Left cardiac atrium (tissue), 4 donors: ENCODE measurements around the gene ANKRD44. TPM values are rescaled to one million over a fixed set of nuclear protein-coding genes. Genes with fewer than 3 reads are reported as not detected.
A peak's percentile ranks its signal among the peaks of the same experiment; 100 is the strongest.
"Not testable (repeated sequence)": the region's sequence is repeated elsewhere in the genome, so short reads cannot be mapped to it uniquely, and the experiment has no call there.

Experiments used
- ATAC-seq, 2 donors: fragments of 200-7000 bp; cut with Tn5 transposase; one replicate each; pipeline ENCODE4 v1.9.1; 2020; ENCODE audit warnings: mild to moderate bottlenecking in 2 of 2, moderate library complexity in 2 of 2
- DNase-seq: peaks from one replicate; pipeline ENCODE4 v3.0.0-alpha.2; 2020
- intact Hi-C, 2 donors: fragments of 100-400 bp; cut with DNase I; formaldehyde crosslinking; loops; one replicate each; pipeline versions ENCODE4 v1.14.1 to v1.15.1; 2022 to 2023
- total RNA-seq, 2 donors: library from RNA; stranded (reverse); fragmentation: NEBNext Ultra II Directional; extraction: Animal tissue kit (Norgen Biotek cat#: 25700); gene quantifications; one replicate each; pipeline ENCODE4 v1.2.1, GENCODE V29; 2021
- donor health status: DM: no; HTN: yes; CAD: no.
- donor health status: DM: no; HTN: yes; CAD: no; lungs with severe emphysema.
- donor health status: DM: yes; HTN: yes; CAD: no.
- donor health status: Dilated cardiomyopathy.

ANKRD44 gene
- total RNA-seq, 2 donors from 2014 or later, result 10.2 to 16.8 TPM

DNA sequence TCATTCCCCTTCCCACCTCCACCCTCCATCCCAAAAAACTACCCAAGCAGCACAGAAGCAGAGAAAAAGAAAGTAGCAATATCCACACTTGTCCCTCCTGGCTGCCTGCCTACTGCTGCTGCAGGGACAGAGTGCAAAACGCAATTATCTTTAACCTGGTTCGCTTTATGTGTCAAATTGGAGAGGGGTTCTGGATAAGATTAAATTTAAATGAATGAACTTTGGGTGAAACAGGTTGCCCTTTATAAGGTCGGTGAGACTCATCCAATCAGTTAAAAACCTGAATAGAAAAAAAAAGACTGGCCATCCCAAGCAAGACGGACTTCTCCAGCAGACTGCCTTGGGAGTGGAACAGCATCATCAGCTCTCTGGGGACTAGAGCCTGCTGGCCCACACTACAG is 62.6 kb downstream of the ANKRD44 start:
- ATAC-seq (no peak), DNase-seq (no peak)
- intact Hi-C loops, result no loop called here

GRCh38 chr2:197247083-197247482 is 63.5 kb downstream of the ANKRD44 start:
- DNase-seq (no peak), ATAC-seq (no peak)
- intact Hi-C loops, result no loop called here

DNA sequence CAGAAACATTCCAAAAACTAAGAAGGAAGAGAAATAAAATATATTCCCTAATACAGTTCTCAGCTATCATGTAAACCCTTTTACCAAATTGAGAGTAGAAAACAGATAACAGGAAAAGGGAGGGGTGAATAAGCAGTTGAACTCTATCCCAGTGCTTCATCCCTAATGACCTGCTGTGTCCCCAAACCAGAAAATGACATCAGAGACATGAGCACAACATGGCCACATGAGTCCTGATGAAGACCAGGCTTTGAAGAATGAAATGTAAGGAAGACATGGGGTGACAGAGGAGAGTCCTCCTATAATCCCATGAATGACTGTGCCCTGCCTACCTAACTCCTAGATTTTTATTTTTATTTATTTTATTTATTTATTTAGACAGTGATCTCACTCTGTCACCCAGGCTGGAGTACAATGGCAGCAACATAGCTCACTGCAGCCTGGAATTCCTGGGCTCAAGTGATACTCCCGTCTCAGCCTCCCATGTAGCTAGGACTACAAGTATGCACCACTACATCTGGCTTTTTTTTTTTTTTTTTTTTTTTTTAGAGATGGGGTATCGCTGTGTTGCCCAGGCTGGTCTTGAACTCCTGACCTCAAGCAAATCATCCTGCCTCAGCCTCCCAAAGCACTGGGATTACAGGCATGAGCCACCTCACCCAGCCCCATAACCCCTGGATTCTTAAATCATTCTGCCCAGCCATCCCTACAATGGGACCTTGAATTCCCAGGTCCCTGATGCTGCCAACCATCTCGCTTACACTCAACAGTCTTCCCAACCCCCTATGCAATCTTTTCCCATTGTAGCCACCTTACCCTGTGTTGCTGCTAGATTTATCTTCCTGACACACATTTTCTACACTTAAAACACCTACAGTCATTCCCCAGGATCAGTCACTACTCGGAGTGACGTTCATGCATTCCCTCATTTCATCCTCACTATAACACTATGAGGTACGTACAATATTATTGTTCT is 64.5 kb downstream of the ANKRD44 start:
- ATAC-seq (no peak), DNase-seq (no peak)
- intact Hi-C loops, result no loop called here

DNA sequence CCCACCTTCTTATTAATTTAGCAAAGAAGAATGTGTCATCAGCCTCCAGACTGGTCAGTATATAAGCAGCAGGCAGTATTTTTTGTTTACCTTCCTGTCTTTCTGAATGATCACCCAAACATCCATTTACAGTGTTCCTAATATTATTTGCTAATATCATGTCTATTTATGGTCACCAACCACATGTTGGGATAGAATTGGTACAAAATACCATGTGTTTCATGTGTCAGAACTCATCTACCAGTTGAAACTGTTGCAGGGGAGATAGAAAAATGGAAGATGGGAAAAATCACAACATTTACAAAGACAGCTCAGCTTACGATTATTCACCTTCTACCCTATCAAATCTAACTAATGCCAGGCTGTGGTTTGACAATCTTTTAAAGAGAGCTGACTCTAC is 66.2 kb downstream of the ANKRD44 start:
- intact Hi-C loops, result no loop called here
- no peak for ATAC-seq
- DNase-seq, result no peak

- ATAC-seq, result no peak
- intact Hi-C loops, result no loop called here
Measured at GRCh38 chr2:197242719-197243118, 67.9 kb downstream of the ANKRD44 start.

DNA sequence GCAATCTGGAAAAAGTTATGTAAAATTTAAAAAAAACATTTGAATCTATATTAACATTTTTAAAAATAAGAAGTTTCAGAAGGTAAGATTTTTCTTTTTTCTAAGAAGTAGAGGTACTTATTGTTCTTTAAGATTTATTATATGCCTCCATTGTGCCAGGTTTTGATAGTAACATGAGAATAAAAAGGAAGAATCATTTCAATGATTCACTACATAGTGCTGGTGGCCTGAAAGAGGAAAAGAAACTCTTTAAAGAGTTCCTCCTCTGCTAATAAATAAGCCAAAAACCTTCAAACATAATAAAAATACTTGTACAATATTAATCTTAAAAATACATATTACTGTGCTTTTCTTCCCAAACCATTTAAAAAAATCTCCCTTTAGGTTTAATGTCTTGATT is 69.0 kb downstream of the ANKRD44 start:
- DNase-seq, result no peak

More at GRCh38 chr2:197242719-197243118, 67.9 kb downstream of the ANKRD44 start:
- no peak for DNase-seq

DNA sequence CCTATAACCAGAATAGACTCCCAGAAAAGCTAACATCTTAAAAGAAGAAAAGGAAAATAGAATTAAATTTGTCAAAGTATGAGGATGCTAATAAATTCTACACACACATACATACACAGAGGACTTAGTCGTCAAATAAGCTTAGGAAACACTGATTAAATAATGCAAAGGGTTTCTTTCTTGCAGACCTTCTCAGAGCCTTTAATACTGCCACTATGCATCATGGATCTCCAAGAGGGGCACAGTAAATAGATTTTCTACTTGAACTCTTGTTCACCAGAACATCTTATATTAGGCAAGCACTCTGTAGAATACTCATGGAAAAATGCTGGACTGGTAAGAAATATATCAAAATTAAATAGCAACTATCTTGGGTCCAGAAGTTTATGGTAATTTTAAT is 69.4 kb downstream of the ANKRD44 start:
- no peak for ATAC-seq
- intact Hi-C loops, result no loop called here
- no peak for DNase-seq

More for the DNA sequence above, 69.0 kb downstream of the ANKRD44 start:
- no peak for ATAC-seq
- intact Hi-C loops, result no loop called here

GRCh38 chr2:197240421-197241041 is 70.0 kb downstream of the ANKRD44 start:
- ATAC-seq, result peak in 1 of 2 donors; percentile 23
- intact Hi-C loops, result no loop called here
- no peak for DNase-seq

- ATAC-seq, intact Hi-C loops: not testable (repeated sequence)
Measured at GRCh38 chr2:197240018-197240417, 70.6 kb downstream of the ANKRD44 start.

GRCh38 chr2:197239434-197239833 is 71.1 kb downstream of the ANKRD44 start:
- ATAC-seq, result peak; percentile 38 to 41
- no peak for DNase-seq
- intact Hi-C loops, result no loop called here

More at GRCh38 chr2:197240018-197240417, 70.6 kb downstream of the ANKRD44 start:
- not testable (repeated sequence) for DNase-seq

DNA sequence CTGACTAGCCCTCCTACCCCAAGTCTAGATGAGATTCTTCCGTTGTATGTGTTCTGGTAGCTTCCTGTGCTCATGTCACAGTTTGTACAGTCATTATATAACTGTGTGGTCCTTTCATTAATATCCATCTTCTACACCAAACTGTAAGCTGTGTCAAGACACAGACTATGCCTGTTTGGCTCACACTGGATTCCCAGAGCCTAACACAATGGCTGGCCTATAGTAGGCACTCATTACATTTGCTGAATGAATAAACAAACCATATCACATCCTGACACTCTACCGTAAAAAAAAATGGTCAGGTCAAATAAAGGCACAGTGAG is 72.6 kb downstream of the ANKRD44 start:
- intact Hi-C loops, result no loop called here
- ATAC-seq, result no peak

DNA sequence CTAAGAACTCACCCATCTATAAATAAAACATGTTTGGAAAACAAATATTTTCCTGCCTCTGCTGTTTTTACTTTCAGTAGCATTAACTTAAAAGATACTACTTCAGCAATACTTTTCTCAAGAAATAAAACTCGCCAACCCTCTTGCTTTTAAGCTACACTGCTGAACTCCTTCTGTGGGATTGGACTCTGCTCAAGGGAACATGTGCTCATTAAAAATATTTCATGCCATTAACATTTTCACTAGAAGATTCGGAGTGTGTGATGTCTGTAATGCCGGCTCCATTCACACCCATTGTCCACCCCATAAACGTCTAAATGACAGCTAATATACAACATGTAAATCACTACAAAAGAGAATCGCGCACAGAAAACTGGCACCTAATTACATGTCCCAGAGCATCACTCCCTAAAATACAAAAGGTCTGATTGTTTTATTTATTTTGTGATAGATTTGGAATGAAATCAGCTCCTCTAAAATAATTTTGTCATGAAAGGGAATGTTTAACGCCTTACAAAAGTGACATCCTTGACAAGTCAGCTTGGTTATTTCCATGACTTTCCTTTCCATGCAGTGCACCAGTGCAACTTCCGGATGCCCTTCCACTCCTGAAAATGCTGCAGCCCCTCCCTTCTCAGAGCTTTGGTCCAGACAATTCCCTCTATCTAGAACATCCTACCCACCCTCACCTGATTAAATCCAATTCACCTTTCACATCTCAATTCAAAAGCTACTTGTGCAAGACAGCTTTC is 73.1 kb downstream of the ANKRD44 start:
- no peak for ATAC-seq
- intact Hi-C loops, result no loop called here
- no peak for DNase-seq

More for the DNA sequence above, 72.6 kb downstream of the ANKRD44 start:
- no peak for DNase-seq

DNA sequence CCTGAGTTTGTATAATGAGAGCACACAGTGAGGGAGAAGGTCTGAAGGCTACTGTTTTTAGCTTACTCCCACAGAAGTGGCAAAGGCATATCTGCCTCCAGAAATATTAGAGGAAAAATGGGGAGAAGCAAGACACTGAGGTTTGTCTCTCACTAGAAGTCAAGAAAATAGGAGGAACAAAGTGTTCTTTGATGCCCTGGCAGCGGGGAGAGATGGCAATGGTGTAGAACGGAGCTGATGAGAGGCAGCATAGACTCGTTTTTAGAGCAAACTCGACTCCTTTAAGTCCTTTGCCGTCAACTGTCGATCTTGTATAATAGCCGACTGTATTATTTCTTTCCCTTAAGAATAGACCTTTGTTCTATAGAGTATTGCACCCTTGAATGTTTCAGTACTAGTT is 73.8 kb downstream of the ANKRD44 start:
- intact Hi-C loops, result no loop called here
- DNase-seq (no peak), ATAC-seq (no peak)

DNA sequence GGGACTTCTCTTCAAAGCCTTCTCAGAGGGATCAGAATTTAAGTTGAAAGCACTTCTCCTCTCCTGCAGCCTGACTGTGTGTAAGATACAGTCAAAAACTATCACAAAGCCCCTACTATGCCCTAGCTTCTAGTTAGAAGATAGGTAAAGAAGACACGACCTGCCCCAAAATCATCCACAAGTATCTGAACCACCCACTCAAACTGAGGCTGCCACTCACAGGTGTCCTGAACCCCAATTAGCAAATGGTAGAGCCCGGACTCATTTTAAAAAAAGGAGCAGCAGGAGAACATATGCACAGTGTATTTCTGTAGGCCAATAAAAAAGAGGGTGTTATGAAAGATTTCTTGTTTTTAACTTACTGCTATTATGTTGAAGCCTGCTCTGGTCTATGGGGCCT is 74.4 kb downstream of the ANKRD44 start:
- ATAC-seq, result no peak
- intact Hi-C loops, result no loop called here
- DNase-seq, result no peak

GRCh38 chr2:197235711-197236110 is 74.9 kb downstream of the ANKRD44 start:
- ATAC-seq (no peak), DNase-seq (no peak)
- intact Hi-C loops, result no loop called here

GRCh38 chr2:197234671-197235191 is 75.8 kb downstream of the ANKRD44 start:
- ATAC-seq (no peak), DNase-seq (no peak)
- intact Hi-C loops, result no loop called here

DNA sequence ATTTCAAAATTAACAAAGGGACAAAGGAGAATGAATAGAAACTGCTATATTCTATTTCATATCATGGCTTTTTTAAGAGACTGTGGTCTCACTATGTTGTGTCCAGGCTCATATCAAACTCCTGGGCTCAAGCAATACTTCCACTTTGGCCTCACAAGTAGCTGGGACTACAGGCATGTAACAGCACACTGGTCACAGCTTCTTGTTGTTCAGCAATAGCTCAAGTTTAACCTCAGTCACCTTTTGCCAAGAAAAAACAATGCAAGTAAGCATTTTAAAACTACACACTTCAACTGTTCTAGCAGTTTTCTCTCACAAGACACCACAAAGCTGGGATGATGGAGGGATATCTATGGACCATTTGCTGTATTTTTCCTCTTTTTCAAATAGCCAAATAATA is 77.1 kb downstream of the ANKRD44 start:
- no peak for ATAC-seq
- no peak for DNase-seq
- intact Hi-C loops, result no loop called here

DNA sequence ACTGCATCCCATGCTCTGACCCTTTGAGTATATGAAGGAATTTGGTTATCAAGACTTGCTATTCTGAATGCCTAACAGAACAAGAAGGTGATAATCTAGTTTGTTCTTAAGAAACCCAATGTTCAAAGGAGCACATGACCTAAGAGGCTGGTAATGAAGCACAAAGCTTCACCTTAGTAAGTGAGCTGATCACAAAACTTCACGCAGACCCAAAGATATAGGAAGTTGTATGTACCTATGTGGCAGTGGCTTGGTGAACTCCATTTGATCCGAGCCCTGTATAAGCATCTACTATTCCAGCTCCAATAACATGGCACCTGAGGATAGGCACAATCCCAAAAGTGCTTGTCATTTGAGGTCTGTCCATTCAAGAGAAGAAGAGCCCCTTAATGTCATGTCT is 78.6 kb downstream of the ANKRD44 start:
- no peak for DNase-seq
- intact Hi-C loops, result loop anchor here in 1 of 2 donors (1.0 kb wide), 1 partner anchor 25 kb away; no protein-coding TSS in a partner anchor
- ATAC-seq, result no peak
